ENCODE data around the gene UNC79. TPM values are rescaled to one million over a fixed set of nuclear protein-coding genes. Genes with fewer than 3 reads are reported as not detected.
"Not testable (repeated sequence)": the region's sequence is repeated elsewhere in the genome, so short reads cannot be mapped to it uniquely, and the experiment has no call there.

Gene UNC79
- total RNA-seq, 1 donor from 2014 or later: 0.08 TPM

GRCh38 chr14:93511001-93511400 is 80.3 kb downstream of the UNC79 start:
- Mint-ChIP-seq H3K27me3 (ENCODE audit: unreplicated experiment) (no peaks in the 10 kb centered on the region), H3K4me1 (ENCODE audit: unreplicated experiment) (no peaks in the 10 kb centered on the region), H3K36me3 (ENCODE audit: unreplicated experiment) (no peaks in the 10 kb centered on the region), H3K9me3 (ENCODE audit: unreplicated experiment) (no peaks in the 10 kb centered on the region), H3K4me3 (ENCODE audit: unreplicated experiment) (no peak overlapping the region), H3K27ac (ENCODE audit: unreplicated experiment) (no peak overlapping the region)
- TF ChIP-seq CTCF (IDR thresholded peaks at IDR 0.05): no peak
- DNase-seq (ENCODE audit: extremely low spot score, unreplicated experiment): no peak

- Mint-ChIP-seq H3K27me3 (ENCODE audit: unreplicated experiment) (no peaks in the 10 kb centered on the region), H3K4me1 (ENCODE audit: unreplicated experiment) (no peaks in the 10 kb centered on the region), H3K9me3 (ENCODE audit: unreplicated experiment) (peaks cover 43% of the 10 kb centered on the region), H3K4me3 (ENCODE audit: unreplicated experiment) (no peak overlapping the region), H3K27ac (ENCODE audit: unreplicated experiment) (no peak overlapping the region), H3K36me3 (ENCODE audit: unreplicated experiment) (no peaks in the 10 kb centered on the region)
- DNase-seq (ENCODE audit: extremely low spot score, unreplicated experiment): no peak
- no peak for TF ChIP-seq CTCF (IDR thresholded peaks at IDR 0.05)
These were observed 89.4 kb downstream of the UNC79 start for GRCh38 chr14:93520053-93520607.

- Mint-ChIP-seq H3K27me3 (ENCODE audit: unreplicated experiment) (no peaks in the 10 kb centered on the region), H3K36me3 (ENCODE audit: unreplicated experiment) (no peaks in the 10 kb centered on the region), H3K9me3 (ENCODE audit: unreplicated experiment) (peaks cover 40% of the 10 kb centered on the region), H3K27ac (ENCODE audit: unreplicated experiment) (no peak overlapping the region), H3K4me1 (ENCODE audit: unreplicated experiment) (no peaks in the 10 kb centered on the region), H3K4me3 (ENCODE audit: unreplicated experiment) (no peak overlapping the region)
- no peak for DNase-seq (ENCODE audit: extremely low spot score, unreplicated experiment)
- no peak for TF ChIP-seq CTCF (IDR thresholded peaks at IDR 0.05)
These were observed 91.5 kb downstream of the UNC79 start for GRCh38 chr14:93522221-93522620.

- not testable (repeated sequence) for H3K4me1 Mint-ChIP-seq (ENCODE audit: unreplicated experiment); DNase-seq (ENCODE audit: extremely low spot score, unreplicated experiment); H3K36me3 Mint-ChIP-seq (ENCODE audit: unreplicated experiment); H3K4me3 Mint-ChIP-seq (ENCODE audit: unreplicated experiment); H3K27ac Mint-ChIP-seq (ENCODE audit: unreplicated experiment); H3K27me3 Mint-ChIP-seq (ENCODE audit: unreplicated experiment)
- H3K9me3 Mint-ChIP-seq (ENCODE audit: unreplicated experiment): peaks cover 18% of the 10 kb centered on the region
These were observed 94.5 kb downstream of the UNC79 start for GRCh38 chr14:93525216-93525615.

GRCh38 chr14:93525696-93526451 is 95.1 kb downstream of the UNC79 start:
- Mint-ChIP-seq H3K4me3 (ENCODE audit: unreplicated experiment) (no peak overlapping the region), H3K36me3 (ENCODE audit: unreplicated experiment) (no peaks in the 10 kb centered on the region), H3K27me3 (ENCODE audit: unreplicated experiment) (no peaks in the 10 kb centered on the region), H3K9me3 (ENCODE audit: unreplicated experiment) (peaks cover 13% of the 10 kb centered on the region), H3K4me1 (ENCODE audit: unreplicated experiment) (no peaks in the 10 kb centered on the region), H3K27ac (ENCODE audit: unreplicated experiment) (no peak overlapping the region)
- TF ChIP-seq CTCF (IDR thresholded peaks at IDR 0.05): no peak
- no peak for DNase-seq (ENCODE audit: extremely low spot score, unreplicated experiment)

Data from osteocyte (in vitro differentiated cells).